HG03565 (cell line): ENCODE data around the gene TBC1D22A.

Source experiments
- ATAC-seq: cut with Tn5 transposase; IDR thresholded peaks from one replicate; pipeline ENCODE4 v1.9.1; 2021; ENCODE audit warnings: mild to moderate bottlenecking, moderate library complexity; ENCODE audit not compliant: unreplicated experiment

TBC1D22A gene

DNA sequence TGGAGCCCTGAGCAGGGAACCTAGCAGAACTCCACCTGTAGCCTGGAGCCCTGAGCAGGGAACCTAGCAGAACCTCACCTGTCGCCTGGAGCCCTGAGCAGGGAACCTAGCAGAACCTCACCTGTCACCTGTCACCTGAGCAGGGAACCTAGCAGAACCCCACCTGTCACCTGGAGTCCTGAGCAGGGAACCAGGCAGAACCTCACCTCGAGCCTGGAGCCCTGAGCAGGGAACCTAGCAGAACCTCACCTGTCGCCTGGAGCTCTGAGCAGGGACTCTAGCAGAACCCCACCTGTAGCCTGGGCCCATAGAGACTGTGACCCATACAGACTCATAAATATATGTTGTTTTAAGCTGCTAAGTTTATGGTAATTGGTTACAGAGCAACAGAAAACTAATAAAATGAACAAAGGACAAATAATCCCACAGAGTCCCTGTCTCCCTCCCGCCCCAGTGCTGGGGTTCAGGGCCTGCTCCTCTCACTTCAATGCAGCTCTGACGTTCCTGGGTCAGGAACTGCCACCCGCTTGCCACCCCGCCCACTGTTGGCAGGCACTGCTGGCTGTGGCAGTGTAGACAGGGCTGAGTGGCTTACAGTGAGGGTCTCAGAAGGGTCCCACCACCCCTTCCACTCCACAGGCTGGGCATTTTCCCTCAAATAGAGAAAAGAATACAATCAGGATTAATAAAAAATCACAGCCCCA, 259.1 kb downstream of the TBC1D22A start:
- no peak for ATAC-seq

DNA sequence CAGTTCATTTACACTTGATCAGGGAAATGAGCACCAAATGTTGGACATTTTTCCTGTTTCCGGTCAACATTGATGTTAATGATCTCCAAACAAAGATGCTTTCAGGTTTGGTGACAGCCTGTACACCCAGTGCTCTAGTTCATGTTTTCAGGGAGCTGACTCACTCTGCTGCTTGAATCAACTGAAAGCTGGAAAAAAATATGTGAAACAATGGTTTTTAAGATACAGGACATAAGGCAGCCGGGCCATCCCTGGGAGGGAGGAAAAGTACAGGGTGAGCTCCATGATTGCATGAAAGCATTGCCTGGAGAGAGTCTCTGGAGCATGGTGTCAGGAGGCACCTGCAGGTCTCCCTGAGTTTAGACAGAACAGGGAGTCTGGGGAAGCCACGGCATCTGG, 259.6 kb downstream of the TBC1D22A start:
- no peak for ATAC-seq

DNA sequence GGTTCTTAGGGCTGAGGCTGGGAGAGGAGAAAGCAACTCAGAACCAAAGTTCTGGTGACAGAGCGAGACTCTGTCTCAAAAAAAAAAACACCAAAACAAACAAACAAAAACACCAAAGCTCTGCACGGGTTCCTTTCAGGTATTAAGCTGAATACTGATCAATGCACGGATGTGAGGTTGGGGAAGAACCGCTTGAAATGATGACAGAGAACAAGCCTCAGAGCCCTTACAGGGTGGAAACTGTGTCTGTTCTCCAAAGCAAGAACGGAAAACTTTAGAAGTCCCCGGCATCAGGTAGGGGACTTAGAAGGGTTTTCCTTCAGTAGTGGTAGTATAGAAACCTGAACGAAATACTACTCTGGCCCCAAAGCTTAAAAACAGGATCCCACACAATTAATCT, 260.0 kb downstream of the TBC1D22A start:
- ATAC-seq = no peak

DNA sequence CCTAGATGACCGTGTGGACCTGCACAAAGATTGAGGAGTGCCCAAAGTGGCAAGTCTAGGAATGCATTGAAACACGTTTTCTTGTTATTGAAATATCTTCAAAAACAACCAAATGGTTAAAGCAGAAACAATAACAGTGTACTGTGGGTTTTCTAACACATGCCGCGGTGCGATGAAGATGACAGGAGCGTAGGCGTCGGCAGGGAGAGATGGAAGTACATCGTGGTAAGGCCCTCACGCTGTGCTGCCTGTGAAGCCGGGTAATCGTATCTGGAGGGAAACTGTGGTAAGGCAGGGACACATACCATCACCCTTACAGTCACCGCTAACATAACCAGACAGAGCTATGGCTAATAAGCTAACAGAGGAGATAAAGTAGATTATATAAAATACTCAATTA, 261.4 kb downstream of the TBC1D22A start:
- no peak for ATAC-seq

DNA sequence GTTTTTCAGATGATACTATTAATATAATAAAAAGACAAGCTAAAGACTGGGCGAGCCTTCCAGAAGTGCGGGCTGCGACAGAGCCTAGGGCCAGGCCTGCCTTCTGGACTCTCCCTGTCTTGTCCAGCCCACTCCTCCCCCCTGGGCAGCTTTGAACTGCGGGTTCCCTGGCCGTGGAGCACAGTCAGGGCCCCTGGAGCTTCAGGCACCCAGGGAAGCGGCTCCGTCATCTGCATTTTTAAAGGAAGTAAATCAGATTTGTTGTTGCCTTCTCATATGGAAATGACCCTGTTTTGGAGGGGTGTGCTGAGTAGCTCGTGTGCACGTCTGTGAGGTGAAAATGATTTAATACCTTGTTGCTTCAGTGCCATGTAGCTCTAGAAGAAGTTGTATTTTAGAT, 265.3 kb downstream of the TBC1D22A start:
- ATAC-seq = no peak

DNA sequence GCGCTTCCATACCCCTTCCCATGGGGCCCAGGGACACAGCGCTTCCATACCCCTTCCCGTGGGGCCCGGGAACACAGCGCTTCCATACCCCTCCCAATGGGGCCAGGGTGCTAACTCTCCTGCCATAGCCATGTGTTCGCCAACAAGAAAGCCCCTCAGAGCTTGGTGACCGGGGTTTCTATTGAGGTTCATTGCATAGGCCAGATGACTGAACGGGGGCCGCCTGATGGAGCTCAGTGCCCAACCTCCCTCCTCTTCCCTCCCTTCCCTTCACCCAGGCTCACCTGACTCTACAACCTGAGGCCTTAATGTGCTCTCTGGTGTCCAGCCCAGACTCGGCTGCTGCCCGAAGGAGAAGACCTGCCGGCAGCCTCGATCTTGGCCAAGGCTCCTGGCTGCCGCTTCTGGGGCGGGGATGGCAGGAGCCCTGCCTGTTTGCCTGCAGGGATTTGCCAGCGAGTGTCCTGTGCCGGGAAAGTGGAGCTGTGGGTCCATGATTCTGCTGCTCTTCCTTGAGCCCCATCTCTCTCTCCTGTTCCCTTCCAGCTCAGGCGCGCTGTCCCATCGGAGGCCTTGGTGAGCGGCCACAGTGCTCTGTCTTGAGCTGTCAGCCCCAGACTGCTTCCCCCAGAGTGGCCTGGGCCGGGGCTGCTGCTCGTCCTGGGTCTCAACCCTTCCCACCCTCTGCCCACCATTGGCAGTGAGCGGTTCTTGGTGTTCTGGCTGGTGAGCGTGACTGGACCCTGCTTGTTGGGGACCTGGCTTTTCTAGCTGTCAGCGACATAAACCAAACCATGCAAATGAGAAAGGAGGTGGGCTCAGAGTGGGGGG, 267.0 kb downstream of the TBC1D22A start:
- ATAC-seq = no peak

DNA sequence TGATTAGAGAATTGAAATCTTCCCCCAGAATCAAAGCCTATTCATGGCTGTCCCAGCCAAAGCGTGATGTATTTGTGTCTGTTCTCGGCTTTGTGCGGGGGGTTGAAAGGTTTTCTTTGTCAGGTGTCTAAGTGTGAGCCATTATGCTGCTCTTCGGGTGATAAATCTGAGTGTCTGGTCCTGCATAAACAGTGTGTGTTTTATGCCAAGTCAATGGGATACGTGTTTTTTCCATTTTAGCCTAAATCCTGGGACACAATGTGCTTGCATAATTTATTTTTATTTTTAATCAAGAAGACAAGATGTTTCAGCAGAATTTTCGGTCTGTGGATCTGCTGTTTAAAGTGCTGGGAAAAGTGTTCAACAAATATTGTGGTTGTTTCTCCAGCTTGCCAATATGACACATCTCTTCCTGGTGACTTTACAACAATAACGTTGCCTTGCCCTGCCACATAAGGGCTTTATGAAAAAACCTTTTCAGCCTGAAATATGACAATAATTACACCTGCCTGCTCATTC, 267.8 kb downstream of the TBC1D22A start:
- no peak for ATAC-seq

DNA sequence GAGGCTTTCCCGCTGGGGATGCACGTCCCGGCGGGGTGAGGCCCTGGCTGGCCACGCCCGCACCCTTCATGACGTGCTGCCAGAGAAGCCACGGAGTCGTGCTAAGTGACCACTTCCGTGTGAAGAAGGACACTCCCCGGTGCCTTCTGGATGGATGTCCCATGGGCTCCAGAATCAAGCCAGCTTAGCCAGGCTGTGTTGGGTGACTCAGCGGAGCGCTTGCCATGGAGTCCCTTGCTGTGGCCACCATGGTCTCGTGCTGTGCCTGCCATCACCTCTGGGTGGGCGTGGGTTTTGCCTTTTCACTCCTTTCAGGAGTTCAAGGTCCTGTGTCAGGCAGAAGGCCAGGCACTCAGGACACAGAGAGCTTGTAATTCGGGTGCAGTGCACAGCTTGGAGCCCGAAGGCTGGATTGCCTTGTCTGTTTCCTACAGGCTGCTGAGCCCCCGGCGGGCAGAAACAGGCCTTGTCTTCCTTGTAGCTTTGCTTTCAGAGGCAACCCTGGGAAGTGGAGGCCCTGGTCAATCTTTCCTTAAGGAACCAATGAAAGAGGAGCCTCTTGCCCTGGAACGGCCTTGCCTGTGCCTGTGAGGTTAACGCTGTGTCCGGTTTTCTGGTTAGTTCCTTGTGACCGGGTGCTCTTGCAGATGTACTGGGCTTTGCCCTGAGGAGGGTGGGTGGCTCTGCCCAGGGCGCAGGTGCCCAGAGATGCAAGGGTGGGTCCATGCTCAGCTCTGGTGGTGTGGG, 268.6 kb downstream of the TBC1D22A start:
- no peak for ATAC-seq

DNA sequence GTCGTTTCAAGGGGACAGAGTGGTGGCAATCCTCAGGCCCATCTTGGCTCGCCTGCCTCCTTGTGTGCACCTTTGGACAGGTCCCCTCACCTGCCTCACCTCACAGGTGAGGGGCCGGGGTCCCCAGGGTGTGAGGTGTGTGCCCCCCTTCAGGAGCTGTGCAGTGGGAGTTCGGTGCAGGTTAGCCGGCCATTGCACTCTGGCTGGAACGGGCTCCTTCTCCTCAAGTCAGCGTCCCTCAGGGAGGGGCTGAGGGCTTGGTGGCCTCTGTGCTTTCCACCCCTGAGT, 269.1 kb downstream of the TBC1D22A start:
- ATAC-seq = no peak

DNA sequence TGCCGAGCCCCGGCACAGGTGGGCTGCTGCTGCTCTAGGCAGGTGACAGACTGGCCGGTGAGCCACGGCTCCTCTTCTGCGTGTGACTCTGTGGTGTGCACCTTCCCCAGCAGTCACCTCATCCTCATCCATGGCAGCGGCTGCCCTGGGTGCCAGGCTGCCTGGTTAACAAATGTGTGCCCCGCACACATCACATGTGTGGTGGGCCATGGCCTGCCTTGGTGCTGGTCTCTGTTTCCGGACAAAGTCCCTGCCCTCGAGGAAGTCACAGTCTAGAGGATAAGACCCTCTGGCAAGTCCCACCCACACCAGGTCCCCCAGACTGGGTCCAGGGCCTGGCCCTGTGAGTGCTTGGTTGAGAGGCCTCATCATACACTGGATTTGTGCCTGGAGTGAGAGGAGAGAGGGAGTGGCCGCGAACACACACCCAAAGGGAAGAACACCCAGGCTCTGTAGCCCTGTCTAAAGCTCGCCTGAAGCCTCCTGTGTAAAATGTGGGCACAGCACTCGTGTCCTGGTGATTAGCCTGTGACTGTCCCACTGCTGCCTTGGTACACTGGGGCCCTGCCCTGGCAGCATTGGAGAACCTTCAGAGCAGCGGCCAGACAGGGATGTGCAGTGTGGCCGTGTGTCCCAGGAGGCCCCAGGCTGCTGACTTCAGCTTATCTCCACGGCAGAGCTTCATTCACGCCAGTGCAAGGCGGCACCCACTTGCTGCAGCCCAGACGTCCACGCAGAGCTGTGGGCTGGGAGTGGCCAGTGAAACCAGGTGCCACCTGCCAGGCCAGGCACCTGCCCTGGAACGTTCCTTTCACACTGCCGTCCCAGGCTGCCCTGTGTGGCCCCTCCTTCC, 269.9 kb downstream of the TBC1D22A start:
- no peak for ATAC-seq

DNA sequence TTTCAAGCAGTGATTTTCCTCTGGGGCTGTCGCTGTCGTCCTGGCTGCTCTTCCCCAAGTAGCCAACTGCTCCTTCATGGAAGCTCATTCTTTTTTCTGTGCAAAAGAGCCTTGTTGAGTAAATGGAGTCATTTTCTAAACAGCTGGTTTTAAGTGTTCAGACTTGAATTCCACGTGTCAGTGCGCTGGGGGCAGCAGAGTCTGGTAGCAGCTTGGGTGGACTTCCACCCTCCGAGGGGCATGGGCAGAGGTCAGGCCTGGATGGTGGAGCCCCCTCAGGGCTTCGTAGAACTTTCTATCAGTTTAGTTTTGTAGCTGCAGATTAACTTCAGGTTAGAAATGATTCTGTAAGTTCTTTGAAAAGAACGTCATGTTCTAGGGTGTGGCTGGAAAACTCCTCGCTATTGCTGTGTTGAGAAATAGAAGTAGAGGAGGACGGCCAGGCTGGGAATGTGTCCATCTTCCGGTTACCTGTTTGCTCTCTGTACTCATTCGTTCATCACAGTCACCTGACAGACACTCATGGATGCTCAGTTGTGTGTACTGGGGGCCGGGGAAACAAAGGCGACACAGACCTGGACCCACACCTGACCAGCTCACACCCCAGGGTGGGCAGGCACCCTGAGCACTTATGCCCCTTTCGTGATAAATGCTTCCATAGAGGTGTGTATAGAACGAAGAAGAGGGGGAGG, 270.7 kb downstream of the TBC1D22A start:
- ATAC-seq = no peak

DNA sequence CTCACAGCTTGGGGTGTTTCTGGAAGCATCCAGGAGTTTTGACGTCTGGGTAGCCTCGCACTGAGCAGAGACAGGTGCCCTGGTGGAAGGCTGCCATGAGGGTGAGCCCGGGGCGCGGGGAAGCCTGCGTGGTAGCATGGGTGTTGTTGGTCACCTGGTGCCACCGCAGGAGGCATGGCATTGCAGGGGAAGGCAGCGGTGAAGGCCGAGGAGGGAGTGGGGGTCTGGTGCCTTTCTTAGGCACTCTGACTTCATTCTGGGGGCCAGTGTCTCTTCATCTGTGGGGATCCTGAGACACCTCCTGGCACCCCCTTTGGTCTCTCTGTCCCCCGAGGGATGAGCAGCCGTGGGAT, 271.2 kb downstream of the TBC1D22A start:
- ATAC-seq = no peak

DNA sequence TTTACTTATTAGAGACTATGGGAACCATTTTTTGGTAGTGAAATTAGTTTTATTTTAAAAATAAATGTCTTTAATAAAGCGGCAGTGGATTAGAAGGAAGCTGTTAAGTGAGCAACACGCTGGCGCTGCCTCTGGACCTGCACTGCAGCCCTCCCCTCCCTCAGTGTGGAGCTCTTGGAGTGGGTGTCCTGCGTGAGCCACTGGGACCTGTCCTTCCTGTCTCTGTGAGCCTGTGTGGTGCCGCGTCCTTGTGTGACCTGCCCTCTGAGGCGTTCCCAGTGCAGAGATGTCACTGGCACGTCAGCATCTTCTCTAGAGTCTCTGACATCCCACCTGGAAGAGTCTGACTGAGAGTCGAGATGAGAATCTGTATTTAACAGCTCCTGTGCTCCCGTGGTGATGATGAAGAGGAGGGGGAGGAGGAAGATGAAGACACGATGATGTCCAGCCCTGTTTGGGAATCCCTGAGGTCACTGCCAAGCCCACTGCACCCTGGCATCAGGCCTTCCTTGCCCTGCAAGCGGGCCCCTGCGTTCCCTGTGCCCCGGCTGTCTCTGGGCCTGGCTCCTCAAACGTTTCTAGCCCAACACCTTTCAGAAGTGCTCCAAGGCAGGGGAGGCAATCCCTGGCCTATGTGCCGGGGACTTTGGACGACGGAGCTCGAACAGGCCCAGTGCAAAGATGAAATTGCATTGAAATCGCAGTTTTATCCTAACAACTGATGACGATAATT, 271.8 kb downstream of the TBC1D22A start:
- no peak for ATAC-seq

DNA sequence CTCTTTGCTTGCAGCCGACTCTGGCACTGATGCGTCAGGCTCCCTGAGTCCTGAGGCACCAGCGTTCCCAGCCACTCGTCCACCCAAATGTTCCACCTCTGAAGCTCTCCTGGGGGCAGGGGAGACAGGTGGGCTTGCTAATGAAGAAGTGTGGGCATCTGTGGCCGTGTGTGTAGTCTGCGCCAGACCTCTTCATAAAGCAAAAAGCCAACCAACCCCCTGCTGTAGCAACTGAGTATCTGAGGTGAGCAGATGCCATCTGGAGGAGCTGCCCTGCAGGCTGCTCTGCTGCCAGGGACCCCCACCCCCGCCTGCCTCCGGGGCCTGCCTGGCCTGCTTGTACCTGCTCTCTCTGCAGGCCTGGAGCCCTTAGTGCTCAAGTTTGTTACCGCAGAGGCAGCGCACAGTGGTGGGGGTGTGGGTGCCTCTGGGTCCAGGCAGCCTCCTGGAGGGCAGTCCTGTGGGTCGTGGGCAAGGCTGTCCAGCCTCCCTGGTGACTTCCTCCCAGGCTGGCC, 272.5 kb downstream of the TBC1D22A start:
- ATAC-seq = no peak

DNA sequence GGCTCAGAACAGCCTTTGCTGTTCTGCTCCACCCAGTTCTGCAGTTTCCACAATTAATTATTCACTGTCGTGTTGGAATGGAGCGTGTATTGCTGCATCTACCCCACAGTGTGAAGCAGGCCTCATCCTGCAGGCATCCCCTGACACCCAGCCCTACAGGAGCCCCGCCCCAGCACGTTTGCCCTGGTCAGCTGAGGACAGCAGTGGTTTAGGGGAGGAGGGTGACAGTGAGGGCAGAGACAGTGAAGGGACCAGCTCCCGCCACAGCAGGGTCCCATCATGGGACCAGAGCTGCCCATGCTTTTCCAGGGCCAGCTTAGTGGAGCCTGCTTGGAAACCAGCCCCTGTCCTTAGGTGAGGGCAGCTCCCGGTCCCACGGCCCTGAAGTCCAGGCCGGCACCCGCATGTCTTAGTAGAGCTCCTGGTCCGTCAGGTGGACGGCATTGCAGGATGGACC, 273.0 kb downstream of the TBC1D22A start:
- ATAC-seq = no peak

DNA sequence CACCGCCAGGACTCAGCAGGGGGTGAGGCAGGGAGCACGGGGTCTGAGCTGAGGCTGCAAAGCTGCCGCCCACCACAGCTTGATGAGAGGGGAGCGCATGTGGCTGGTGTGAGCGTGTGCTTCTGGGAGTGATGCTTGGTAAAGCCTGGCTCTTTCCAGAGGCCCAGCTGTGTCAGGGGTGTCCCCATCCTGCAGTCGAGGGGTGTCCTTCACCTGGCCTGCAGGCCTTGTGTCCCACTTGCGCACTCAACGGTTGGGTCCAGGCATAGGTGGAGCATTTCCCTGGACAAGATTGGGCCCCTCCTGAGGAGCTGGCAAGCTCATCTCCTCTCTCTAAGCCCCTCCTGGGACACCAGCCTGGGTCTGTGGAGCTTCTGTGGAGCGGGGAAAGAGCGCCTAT, 273.9 kb downstream of the TBC1D22A start:
- ATAC-seq = no peak

DNA sequence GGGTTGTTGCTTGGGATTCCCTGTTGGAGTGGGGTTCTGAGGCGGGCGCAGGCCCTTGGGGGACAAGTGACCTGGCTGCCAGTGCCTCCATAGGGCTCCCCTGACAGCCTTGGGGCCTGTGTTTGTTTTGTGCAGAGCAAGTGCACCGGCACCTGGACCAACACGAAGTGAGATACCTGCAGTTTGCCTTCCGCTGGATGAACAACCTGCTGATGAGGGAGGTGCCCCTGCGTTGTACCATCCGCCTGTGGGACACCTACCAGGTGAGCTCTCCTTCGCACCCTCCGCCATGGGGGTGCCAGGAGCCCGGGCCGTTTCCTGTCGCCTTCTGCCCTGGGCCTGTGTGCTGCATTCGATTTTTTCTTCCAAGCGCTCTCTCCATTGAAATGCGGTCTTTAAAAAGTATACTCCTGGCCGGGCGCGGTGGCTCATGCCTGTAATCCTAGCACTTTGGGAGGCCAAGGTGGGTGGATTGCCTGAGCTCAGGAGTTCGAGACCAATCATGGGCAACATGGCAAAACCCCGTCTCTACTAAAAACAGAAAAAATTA, 274.6 kb downstream of the TBC1D22A start:
- no peak for ATAC-seq

DNA sequence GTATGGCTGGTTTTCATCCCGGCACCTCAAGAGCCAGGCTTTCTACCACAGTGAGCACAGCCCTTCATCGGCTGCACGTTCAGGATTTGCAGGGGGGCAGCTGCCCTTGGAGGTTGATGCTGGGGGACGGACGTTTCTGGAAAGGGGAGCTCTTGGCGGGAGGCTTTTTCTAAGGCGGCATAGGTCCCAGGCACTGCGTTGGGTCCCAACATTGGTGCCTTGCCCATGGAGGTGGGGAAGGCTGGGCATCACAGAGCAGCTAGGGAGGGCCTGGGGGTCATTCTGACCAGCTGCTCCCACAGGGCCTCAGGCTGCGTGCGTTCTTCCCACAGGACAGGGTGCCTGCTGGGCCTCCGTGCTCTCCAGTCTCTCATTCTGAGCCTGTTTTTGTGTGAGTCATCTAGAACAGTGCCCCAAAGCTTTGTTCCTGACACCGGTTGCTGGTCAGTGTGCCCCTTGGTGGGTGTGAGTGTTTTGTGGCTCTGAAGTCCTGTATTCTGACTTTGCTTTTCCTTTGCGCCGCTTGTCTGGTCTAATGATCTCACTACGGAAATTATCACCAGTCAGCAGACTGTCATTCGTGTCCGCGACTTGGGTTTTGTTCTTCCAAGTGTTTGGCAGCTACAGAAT, 275.9 kb downstream of the TBC1D22A start:
- no peak for ATAC-seq

DNA sequence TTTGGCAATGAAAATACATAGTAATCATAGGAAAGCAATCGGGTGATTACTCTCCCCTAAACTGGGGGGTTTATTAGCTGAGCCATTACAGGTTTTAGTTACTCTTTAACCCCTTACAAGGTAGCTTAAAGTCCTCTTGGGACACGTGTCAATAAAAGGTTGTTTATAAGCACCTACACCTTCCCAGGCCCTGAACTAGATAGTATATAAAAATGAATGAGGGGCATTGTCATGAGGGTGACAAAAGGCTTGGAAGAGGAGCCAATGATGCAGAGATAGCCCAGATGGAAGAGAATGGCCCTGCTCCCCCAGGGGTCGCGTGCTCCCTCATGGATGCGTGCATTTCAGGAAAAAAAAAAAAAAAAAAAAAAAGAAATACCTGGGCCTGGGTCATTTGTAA, 276.9 kb downstream of the TBC1D22A start:
- no peak for ATAC-seq
